C1 segment of cervical spinal cord (tissue), 14 donors: ENCODE data around the gene CACNA2D3.

Experiments
- DNase-seq, 14 donors: peaks; one replicate each; lab custom pipeline; 2025; lab: John Stamatoyannopoulos, UW

Gene CACNA2D3

DNA sequence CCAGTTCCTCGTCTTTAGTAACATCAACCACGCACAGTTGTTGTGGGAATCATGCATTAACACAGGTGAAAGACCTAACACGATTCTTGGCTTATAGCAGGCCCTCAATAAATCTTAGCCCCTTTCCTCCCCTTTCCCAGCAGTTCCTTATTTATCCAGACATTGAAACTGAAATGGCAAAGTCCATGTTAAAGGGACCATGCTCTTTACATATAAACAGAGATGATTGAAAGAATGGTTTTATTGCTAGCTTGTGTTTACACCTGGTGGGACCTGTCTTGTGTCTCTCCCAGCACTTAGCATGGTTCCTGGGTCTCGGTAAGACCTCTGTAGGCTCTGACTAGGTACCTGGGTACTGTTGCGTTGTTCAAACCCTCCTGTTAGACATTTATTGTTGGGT lies 553.7 kb downstream of the CACNA2D3 start:
- no peak for DNase-seq

DNA sequence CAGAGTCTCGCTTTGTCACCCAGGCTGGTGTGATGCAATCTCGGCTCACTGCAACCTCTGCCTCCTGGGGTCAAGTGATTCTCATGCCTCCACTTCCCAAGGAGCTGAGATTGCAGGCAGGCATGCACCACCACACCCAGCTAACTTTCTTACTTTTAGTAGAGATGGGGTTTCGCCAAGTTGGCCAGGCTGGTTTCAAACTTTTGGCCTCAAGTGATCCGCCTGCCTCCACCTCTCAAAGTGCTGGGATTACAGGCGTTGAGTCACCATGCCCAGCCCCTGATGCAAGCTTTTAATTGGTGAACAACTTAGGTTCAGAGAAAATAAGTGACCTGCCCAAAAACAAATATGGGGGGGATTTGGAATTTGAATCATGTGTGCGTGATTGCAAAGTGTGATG lies 559.4 kb downstream of the CACNA2D3 start:
- DNase-seq: no peak

DNA sequence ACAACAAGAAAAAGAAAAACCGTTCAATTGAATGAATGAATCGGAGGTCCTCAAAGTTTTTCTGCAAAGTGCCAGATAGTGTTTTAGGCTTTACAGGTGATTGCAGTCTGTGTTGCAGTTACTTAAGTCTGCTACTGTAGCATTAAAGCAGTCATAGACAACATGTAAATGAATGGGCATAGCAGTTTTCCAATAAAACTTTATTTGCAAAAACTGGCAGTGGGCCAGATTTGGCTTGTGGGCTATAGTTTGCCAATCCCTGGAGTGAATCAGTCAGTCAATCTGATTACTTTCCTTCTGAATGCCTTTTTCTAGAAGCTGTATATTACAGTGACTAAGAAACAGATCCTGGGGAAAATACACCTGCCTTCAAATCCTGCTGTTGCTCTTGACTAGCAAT lies 562.9 kb downstream of the CACNA2D3 start:
- no peak for DNase-seq

DNA sequence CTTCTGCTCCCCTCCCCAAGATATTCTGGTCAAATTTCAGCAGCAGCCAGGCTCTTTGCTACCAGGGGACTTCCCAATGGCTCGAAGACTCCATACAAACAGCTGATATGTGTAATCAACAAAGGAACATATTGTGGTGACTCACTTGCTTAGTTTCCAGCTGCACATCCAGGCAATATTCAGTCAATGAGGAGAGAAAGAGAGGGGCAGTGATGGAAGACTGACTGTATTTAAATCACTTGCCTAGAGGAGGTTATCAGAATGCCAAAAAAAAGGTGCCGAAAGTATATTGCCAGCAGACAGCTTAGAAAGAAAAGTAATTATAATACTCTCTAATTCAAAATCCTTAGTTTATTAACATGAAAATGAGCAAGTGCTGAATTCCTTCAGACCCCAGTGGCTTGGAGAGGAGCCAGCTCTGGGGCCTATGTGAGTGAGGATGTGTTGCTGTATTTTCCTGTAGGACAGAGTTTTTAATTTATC lies 569.0 kb downstream of the CACNA2D3 start:
- DNase-seq: no peak

DNA sequence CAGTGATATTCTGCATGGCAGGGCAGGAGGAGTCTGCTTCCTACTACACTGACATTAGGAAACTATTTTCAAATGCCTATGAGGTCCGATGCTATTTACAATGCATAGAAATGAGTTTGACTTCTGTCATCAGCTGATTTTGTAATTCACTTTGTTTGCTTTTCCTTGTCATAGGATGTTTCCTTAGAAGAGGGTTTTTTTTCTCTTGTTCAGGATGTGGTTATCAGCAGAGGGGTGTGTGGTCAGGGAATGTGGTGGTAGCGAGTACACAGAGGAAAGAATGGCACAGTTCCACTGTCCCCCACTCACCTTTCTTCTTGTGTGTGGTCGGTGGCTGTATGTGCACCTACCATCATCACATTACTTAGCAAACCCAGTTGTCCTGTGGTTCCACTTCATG lies 574.0 kb downstream of the CACNA2D3 start:
- DNase-seq: no peak

DNA sequence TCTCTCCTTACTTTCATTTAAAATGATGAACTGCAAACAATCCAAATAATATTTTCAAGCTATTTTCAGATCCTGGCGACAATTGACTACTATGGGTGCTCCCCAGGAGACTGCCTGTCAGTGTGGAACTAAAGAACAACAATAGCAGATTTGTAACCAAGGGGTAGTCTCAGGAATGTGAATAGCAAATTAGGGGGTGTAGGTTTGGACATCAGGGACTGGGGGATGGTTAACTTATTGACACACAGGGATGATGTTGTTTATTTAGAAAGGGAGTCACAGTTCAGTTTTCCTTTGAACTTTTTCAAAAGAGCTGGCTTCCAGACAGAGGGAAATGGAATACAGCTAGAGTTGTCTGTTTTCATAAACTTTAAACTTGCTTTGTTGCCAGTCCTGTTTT lies 575.7 kb downstream of the CACNA2D3 start:
- DNase-seq: no peak

DNA sequence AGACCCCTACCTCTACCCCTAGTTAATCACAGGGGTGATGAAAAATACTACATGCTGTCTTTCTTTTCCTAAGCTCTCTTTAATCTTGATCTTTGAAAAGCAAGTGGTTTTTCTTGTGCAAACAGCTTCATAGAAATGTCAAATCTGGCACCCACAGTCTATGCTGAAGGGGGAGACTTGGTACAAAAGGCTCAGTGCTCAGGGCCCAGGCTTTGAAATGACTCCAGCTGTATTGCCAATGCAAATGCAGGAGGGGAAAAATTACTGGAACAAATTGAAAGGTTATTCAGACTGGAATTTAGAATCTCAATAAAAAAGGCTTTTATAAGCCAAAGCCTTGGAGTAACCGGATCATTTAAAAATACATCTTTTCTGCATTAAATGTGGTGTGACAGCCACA lies 581.6 kb downstream of the CACNA2D3 start:
- DNase-seq: no peak

DNA sequence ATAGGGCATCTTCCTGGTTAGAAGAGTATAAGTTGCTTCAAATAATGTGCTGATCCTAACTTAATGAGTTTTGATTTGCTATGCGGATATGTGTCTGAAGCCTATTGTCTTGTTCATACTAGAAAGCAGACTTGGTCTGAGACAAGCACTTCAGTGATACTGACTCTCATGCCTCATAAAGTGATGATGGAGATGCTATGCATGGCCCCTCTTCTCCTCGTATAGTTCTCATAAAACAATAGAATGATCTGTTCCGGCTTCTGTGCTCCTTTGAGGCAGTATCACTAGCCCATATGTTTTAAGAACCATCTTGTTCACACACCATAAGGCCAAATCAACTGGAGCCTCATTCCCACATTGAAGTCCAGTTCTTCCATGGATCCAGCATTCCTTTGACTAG lies 583.4 kb downstream of the CACNA2D3 start:
- no peak for DNase-seq

DNA sequence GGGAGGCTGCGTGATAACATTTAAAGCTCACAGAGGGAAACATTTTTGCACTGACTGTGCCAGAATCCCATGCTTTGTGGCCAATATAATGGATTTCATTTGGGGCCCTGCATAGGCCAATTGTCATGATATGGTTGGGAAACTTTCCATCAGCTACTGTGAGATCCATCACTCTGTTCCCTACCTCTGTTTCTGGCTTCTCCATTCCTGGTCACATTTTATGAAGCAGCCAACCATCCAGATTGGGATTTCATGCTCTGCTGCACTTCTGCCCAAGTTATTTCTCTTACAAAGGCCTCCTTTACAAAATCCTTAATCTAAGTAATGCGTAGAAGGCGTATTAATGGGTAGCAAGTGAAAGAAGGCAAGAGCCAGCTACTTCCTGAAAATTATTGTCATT lies 584.4 kb downstream of the CACNA2D3 start:
- peak in 1 of 14 donors; percentile 30 for DNase-seq

DNA sequence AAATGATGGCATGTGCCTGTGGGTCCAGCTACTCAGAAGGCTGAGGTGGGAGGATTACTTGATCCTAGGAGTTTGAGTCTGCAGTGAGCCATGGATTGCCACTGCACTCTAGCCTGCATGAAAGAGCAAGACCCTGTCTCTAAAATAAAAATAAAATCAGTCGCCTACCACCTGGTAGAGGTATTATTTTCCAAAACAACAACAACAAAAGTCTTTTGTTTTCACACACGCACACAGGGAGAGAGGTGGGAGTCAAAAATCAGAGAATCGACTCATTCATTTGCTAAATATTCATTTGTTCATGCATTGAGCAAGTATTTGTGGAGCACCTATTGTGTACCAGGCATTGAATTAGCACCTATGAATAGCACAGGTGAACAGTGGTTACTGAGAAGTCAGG lies 587.4 kb downstream of the CACNA2D3 start:
- no peak for DNase-seq

DNA sequence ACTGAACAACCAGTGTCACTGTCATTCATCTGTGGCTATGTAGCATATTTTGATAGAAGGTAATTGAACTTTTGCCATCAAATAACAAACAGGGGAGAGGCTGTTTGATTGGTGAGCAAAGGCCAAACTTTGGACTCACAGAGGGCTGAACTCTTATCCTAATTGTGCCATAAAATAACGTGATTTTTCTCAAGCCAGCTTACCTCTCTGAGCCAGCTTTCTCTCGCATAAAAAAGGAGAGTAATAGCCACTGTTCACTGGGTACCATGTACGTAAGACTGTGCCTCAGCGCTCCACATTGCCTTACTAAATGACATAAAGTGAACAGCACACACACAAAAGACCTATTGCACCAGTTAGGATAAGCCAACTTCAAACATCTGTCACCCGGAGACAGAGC lies 588.6 kb downstream of the CACNA2D3 start:
- DNase-seq: no peak

DNA sequence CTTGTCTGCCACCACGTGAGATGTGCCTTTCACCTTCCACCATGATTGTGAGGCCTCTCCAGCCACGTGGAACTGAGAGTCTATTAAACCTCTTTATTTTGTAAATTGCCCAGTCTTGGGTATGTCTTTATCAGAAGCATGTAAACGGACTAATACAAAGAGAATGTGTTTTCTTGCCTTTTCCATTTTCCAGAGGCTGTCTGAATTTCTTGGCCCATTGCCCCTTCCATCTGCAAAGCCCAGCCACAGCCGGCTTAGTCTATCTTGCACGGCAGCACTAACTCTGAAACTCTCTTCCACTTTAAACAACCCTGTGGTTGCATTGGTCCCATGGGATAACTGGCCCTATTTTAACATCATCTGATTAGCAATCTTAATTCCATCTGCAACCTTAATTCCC lies 590.2 kb downstream of the CACNA2D3 start:
- no peak for DNase-seq

DNA sequence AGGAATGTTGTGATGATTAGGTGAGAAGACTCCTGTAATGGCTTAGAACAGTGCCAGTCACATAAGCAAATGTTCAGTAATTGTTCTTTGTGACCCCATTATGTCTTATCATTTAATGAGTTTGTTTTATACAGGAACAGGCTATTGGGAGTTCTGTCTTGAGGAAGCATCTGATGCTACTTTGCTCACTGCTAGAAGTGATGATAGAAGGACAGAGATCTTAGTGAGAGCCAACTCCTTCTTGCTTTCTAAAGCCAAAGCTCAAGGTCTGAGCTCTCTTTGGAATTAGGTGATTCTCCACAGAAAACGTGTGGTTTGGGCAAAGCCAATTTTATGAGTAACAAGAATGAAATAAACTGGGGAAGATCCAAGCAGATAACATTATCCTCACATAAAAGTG lies 590.7 kb downstream of the CACNA2D3 start:
- no peak for DNase-seq

DNA sequence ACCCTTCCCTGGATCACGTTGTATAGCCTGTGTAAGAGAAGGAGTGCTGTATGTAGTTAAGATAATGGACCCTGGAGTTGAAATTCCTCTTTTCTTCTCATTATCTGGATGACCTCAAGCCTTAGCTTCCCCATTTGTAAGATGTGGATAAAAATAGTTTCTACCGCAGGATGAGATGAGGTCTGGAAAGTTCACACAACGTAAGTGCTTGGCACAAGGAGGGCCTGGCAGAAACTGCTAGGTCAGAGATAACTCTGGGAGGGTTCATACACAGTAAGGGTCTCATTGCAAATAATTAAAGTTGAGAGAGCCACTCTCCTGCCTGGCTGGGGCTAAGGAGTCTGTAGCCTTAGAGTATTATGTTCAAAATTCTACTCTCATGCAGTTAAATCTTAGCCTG lies 591.1 kb downstream of the CACNA2D3 start:
- no peak for DNase-seq

DNA sequence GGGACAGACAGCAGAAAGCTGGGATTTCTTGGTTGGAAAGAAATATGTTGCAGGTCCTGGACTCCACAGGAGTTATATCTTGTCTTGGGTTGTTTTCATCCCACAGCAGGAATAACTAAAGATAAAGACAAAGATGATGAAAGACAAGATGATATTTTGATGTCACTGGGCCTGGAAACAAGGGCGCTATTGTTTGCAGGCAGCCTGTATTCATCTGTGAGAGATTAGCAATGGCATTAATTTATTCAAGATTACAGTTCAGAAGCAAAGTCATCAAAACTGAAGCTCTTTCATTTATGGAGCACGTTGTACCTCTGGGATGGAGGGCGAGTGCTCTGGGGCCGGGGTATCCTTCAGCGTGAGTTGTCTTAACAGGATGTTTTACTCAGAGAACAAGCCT lies 591.7 kb downstream of the CACNA2D3 start:
- DNase-seq: no peak

DNA sequence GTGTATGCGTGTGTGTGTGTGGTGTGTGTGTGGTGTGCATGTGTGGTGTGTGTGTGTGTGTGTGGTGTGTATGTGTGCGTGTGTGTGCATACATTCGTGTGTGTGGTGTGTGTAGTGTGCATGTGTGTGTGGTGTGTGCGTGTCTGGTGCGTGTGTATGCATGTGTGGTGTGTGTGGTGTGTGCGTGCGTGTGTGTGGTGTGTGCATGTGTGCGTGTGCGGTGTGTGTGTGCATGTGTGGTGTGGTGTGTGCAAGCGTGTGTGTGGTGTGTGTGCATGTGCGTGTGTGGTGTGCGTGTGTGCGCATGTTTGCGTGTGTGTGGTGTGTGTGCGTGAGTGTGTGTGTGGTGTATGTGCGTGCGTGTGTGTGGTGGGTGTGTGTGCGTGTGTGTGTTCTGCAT lies 595.2 kb downstream of the CACNA2D3 start:
- DNase-seq: no peak

DNA sequence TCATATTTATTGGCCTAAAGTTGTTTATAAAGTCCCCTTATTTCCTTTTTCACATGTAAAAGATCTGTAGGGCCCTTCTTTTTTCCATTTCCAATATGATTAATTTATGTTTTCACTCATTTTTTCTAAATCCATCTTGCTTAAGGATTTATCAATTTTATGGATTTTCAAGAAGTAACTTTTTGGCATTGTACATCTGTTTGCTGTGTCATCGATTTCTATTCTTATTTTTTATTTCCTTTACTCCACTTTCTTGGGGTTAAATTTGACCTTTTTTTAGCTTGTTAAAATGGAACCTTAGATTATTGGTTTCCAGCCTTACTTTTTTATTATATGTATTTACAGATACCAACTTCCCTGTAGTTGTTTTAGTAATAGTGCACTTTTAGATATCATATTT lies 597.6 kb downstream of the CACNA2D3 start:
- DNase-seq: no peak

DNA sequence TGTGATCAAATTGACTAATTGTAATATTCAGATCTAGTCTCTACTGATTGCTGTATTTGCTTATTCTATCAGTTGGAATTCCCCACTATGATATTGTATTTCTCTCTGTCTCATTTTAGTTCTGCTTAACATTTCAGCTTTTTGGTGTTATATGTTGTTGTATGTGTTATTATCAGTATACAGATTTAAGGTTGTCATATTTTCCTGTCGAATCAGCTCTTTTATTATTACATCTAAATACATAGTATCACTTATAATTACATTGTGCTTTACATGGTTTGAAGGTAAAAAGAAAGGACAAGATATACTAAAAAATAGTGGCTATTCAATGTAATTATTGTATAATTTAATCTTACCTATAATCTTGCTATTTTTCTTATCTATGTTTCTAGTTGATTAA lies 598.3 kb downstream of the CACNA2D3 start:
- no peak for DNase-seq

DNA sequence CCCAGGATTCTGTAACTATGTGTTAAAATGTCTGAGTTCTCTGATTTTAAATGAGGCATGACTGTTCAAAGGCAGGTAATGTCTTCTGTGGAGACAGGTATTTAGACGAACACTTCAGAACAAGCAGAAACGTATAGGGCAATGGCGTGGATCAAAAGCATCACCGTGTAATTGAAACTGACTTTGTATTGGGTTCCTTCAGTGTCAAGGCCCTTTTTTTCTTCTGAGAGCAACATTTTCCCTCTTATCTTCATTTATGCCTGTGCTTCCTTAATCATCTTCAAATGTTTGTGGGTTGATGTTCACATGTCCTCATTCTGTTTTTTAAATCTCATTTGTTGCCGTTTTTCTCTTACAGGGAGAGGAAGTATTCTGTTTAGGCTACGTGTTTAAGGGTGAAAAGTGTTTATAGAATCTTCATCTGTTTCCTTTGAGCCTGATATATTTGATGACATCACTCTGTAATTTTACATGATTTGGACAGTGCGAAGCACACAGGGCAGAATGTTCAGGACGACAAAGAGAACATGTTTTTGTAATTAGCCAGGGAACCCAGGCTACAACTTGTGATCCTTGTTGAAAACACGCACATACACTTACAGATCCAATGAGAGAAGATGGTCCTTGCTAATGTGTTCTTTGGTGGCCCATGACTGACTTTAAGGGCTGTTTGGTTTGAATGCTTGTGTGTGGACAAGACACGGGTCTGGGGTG lies 609.5 kb downstream of the CACNA2D3 start:
- DNase-seq: no peak

DNA sequence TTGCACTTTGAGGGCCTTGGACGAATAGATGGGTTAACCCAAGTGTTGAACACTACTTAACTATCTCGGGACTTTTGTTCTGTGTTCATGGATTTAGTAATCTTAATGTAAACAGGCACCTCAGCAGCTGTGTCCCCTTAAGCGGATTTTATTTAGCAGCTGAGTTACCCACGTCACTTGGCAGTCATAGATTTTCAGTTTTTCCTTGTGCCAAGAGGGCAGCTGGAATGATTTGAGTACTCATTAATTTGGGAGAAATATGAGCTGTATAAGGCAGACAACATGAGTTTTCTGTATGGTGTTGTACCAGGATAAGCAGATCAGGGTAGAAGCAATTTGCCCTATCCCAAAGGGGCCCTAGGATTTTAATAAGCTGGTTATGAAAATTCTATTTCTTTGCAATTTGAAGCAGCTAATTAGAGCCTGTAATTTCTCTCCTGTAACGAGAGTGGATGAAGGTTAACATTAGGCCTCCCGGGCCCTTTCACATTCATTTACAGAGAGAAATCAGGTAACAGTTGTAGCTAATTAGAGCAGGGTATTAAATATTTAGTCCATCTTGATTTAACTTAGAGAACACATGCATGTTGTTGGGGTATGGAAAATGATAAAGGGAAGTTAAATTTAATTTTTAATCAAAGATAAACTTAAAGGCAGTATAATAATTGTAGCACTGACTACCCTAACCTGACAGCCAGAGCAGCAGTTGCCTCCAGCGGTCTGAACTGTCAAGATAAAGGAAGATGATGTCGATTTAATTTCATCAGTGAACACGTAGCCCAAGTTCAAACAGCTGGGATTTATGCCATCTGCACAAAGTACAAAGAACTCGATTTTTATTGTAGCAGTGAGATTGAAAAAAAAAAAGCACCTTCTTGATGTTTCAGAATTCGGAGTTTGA lies 611.0 kb downstream of the CACNA2D3 start:
- no peak for DNase-seq

DNA sequence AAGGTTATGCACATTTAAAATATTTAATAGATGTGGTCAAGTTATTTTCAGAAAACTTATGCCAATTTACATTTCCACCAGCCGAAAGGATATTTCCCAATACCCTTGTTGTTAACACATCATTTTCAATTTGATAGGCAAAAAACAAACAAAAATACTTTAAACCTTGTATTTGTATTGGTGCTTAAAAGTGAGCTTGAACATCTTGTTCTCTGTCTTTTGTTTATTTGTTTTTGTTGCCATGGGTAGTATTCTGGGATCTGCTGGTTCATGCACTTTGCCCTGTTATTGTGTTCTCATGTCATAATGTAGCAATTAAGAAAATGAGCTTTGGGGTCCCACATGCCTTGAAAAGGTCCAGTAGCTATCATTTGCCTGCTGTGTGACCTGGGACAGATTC lies 614.1 kb downstream of the CACNA2D3 start:
- no peak for DNase-seq

DNA sequence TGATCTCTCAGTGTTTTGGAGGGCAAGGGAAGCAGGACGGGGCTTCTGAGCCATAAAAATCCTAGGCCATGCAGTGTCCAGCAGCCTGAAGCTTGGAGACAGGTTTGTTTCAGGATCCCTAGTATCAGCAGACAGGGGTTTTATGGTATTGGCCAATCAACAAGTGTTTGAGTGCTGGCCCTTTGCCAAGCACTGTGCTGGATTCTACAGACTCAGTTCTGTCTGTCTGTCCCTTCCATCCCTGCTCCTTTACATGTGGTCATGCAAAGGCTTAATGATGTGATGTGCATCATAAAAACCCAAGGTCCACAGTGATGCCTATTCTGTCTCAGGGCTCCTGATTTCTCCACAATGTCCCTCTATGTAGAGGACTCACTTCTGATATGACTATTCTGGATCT lies 621.4 kb downstream of the CACNA2D3 start:
- DNase-seq: no peak

DNA sequence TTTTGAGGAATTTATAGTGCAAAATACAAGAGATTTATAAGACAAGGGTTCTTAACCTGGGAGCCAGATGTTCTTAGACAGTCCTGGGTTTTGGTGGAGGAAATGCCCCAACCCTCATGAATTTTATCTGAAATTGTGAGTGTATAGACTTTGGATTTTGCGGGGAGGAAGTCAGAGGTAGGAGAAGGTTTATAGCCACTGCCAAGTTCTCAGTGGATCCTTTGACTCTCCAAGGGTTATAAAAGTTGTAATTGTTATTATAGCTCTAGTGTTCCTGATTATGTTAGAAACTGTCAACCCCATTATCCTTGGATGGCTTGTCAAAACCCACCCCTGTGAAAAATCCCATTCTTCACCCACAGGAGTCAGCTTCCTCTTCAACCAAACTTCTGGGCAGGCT lies 621.9 kb downstream of the CACNA2D3 start:
- no peak for DNase-seq
